ENCODE data around the gene KIF7.

GRCh38 chr15:89611317-89611716, 44.0 kb downstream of the KIF7 start:
- TF ChIP-seq CTCF (IDR thresholded peaks at IDR 0.05) (no peak), ELF4 (CRISPR knock-in tag; IDR thresholded peaks at IDR 0.05; ENCODE audit: low read depth) (no peak), CREB1 (CRISPR knock-in tag; IDR thresholded peaks at IDR 0.05) (no peak), SP1 (CRISPR knock-in tag; conservative IDR thresholded peaks at IDR 0.05) (no peak), NFATC4 (CRISPR knock-in tag; IDR thresholded peaks at IDR 0.05) (no peak), RELA (CRISPR knock-in tag; IDR thresholded peaks at IDR 0.05; ENCODE audit: borderline replicate concordance) (no peak), PRDM15 (CRISPR knock-in tag; IDR thresholded peaks at IDR 0.05) (no peak), MAX (CRISPR knock-in tag; IDR thresholded peaks at IDR 0.05) (no peak), ZBTB43 (CRISPR knock-in tag; IDR thresholded peaks at IDR 0.05) (no peak), E2F5 (CRISPR knock-in tag; IDR thresholded peaks at IDR 0.05) (no peak)

Data from WTC11 (cell line).